Renal cortical epithelial cell (primary cell): ENCODE data around the gene DENND2A. TPM values are rescaled to one million over a fixed set of nuclear protein-coding genes. Genes with fewer than 3 reads are reported as not detected.
"Not testable (repeated sequence)": the region's sequence is repeated elsewhere in the genome, so short reads cannot be mapped to it uniquely, and the experiment has no call there.

Source experiments
- DNase-seq: peaks from one replicate; pipeline ENCODE4 v3.0.0-alpha.2; 2011; ENCODE audit warnings: low read depth
- total RNA-seq: library from RNA; depleted of rRNA; stranded (reverse); fragments of >200 nt; gene quantifications from 2 replicates; pipeline ENCODE4 v1.2.3, GENCODE V29; 2014

The DENND2A gene
- total RNA-seq, 1 donor from 2014 or later, result 67.9 TPM

DNA sequence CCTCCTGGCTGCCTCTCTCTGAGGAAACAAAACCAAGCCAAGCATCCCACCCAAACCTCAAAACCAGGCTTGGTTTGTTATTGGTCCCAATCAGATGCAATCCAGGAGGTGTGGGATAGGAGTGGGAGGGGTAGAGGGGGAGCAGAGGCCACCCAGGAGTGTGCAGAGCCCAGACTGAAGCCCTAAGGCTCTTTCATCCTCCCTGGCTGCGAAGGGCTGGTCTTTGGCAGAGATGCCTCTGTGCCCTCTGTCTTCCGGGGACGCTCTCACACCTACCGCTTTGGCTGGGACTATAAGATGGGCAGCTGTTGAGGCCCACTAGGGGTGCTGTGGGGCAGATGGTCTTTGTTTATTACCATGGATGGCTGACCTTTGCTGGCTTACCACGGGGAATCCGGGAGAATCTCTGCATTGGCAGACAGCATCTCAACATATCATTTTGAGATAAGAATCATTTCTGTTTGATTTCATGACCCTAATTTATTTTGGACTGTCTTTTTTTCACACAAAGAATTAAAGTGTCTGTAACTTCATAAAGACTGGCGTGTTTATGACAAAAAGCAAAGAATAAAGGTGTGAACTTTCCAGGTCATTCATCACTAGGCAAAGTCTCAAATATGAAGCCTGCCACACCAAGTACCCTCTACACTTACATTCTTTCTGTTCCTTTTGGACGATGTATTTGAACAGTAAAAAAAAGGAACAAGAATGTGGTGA is 6.5 kb upstream of the DENND2A start:
- DNase-seq, result peak; percentile 48

DNA sequence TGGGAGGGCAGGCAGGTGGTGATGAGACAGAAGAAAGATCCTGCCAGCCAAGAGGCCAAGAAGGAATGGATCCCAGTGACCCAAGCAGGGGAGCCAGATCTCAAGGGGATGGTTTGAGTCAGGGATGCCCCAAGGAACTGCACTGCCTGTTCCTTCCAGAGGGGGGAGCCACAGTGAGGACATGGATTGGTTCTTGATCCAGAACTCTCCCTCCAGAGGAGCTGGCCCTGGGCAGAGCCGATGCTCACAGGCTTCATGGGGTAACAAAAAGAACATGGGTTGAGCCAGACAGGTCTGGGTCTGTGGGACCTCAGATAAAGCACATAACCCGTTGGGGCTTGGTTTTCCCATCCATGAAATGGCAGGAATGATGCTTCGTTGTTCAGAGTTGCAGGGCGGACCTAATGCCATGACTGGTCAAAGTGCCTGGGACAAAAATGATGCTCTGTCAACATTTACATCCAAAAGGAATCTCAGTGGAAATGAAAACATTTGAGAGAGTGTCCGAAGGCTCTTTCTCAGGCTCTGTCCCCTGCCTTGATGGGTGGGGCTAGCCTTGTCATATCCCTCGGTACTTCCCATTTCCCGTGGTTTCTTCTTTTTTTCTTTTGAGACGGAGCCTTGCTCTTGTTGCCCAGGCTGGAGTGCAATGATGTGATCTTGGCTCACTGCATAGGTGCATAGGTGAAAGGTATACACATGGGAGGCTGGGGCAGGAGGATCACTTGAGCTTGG is 4.7 kb upstream of the DENND2A start:
- DNase-seq, result no peak

DNA sequence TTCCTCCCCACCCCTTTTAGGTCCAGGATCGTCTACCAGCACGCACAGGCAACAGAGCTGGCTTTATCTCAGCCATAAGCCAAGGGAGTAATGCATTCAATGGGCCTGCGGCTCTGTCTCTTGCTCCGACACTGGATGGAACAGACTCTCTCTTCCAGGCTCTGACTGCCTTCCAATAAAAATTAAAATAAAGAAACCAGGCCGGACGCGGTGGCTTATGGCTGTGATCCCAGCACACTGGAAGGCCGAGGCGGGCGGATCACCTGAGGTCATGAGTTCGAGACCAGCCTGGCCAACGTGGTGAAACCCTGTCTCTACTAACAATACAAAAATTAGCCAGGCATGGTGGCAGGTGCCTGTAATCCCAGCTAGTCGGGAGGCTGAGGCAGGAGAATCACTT is 4.1 kb upstream of the DENND2A start:
- DNase-seq, result not testable (repeated sequence)

DNA sequence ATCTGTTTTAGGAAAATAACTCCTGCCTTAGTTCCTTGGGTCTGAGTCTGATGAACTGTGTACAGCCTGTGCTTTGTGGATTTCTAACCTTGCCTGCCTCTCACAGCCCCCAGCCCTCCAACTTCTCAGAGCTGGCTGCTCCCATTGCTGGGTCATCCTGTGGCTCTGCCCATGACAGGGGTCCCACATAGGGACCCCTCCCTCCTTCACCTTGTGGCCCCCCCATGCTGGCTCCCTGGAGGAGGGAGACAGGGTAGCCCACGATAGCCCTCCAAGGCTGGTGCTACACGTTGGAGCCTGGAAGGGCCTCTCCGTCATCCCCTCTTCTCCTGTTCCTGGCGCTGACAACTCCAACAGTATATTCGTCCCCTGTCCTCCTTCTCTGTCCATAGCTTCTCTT is 2.8 kb upstream of the DENND2A start:
- DNase-seq, result no peak

DNA sequence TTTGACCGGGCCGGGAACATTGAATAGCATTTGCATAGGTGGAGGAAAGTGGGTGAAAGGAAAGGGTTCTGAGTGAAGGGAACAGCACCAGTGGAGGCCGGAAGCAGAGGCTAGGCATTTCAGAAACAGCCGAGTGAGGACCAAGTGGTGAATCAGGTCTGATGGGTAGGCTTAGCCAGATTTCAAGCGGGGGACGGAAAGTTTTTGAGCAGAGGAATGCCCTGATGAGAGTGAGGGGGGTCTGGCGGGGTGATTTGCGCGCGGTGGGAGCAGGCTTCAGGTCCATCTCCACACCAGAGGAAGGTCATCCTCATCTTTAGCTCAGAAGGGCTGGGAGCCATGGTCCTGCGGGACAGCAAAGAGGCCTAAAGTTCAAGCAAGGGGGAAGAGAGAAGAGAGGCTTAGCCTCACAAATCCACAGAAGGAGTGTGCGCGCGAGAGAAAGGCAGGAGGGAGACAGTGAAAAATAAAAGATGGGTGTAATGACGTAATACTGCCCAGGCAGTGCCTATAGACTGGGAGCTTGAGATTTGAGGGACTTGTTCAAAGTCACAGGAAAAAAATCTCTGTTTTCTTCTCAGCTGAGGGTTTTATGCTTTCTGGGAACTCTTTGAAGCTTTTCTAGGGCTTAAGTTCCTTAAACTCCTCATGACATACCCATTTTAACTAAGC is 1.0 kb upstream of the DENND2A start:
- DNase-seq, result no peak

DNA sequence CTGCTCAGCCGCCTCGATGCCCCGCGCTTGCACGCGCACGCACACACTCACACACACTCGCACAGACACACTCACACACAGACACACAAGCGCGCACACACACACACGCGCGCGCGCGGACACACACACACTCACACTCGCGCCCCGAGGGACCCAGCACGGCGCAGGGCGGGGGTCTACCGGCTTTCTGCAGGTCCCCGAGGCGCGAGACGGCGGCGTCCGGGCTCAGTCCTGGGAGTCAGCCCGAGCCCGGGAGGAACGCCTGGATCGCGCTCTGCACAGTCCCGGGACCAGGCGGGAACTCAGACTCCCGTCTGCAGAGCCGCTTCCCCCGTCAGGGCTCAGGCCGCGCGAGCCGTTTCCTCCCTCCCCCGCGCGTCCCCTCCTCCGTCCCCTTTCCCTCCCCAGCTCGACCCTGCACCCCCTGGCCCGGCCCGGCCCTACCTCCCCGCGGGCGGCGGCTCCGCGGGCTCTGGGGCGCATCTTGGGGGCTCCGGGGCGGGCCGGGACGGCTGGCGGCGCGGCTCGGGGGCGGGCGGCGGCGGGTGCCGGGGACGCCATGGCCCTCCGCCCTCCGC is 464 bp downstream of the DENND2A start:
- DNase-seq, result no peak

DNA sequence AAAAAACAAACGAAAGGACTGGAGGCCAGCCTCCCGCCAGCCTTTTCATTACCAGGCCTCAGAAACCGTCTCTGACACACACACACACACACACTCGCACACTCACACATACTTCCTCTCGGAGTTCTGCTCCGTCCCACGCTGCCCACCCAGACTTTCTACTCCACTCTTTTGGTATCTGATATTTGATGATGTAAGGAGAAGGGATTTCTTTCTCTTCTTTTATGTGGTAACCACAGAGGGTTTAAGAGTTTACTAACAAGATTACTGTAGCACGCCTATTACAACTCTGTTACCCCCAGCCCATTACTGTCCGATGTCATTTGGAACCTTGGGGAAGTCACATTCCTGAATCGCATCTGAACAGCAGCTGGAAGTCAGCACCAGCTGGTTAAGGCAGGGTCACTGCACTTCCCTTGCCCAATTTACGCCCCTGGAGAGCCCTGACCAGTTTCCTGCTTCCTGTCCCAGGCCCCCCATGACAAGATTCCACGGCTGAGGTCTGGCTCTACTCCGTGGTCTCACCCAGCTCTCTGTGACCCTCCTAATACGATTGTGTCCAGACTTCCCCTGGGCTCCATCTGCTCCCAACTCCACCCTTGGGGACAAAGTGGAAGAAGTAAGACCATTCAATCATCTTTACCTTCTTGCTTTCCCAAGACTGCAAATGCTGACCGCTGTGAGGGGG is 1.1 kb downstream of the DENND2A start:
- no peak for DNase-seq

DNA sequence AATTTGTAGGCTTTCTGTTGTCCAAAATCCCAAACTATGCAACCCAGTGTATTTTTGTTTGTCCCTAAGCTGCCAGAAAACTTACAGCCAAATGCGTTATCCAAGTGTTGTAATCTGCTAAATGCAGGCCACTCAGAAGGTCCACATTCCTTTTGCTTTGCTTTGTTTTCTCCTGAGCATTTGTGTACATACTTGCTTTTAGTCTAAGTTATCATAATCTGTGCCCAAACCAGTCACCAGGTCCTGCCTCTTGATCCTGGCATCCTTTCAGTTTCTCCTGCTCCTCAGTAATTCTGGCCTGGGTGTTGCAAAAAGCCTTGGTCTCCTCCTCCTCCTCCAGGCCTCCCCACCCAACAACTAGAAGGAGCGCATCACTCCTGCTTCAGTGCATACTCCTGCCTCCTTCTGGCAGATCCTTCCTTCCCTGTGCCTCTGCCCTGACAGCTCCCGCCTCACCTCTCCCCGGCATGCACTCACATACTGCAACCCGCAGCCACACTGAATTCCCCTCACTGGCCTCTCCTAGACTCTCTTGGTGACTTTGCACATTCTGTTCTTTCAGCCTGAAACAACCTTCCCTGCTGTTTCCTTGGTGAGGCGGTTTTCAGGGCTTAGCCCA is 2.3 kb downstream of the DENND2A start:
- DNase-seq, result no peak

DNA sequence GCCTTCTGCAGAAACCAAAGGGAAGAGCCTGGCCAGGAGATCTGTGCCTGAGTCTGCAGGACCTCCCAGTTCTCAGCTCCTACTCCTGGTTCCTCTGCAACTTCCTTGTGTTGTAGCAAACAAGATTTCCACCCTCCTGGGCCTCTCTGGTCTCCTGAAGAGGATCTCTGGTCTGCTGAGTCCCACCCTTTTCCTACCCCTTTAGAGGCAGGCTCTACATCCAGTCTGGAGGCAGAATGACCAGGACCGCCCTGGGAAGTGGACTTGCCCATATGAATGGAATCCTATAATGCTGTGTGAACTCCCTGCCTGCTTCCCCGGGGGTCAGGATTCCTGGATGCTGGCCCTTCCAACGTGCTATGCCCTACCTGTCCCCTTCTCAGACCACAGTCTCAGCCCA is 3.2 kb downstream of the DENND2A start:
- no peak for DNase-seq

DNA sequence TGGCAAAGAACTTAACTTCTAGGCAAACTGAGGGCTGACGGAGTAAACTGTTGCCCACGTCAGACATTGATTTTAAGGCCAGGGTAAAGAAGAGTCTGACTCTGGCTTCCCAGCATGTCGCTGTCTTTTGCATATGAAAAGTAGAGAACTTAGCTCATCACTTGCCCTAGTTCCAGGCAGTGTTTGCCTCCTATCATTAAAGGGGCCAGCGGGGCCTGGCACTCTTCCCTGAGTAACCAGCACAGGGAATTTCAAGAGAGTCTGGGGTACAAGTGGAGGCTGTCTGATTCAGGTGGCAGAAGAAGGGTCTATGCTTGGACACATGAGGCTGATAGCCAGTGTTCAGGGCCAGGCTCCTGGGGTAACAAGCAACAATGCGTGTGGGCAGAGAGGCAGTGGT is 4.8 kb downstream of the DENND2A start:
- DNase-seq, result no peak

DNA sequence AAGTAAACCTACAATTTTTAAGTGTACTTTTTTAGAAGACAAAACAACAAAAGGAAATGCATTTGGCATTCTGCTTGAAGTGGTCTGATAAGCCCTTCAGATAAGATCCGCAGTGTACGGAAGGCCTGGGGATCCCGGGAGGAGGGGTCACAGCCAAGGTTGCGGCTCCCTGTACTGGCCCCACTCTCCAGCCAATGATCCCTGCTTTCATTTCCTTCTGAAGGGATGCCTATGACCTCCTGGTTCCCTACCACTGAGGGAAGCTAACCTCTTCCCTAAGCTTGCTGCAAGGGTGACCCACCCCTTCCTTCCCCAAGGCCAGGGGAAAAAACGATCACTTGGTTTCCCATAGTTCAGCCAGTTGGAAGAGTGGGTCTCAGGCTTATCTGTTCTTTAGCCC is 5.3 kb downstream of the DENND2A start:
- no peak for DNase-seq

DNA sequence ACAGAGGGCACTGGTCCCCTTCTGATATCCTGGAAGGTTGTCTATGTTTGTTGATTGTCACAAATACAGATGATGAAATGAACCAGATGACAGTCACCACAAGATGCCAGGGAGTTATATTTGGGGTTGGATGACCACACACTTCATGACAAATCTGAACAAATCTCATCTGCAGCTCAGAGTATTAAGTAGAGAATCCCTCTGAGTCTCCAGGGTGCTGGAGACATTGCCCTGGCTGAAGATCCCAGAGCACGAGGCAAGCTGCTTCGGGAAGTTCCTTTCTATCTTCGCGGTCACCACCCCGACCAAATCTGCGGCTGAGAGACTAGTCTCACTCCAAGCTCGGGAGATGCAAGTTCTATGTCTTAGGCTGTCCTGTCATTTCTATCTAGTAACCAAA is 9.0 kb downstream of the DENND2A start:
- DNase-seq, result no peak

DNA sequence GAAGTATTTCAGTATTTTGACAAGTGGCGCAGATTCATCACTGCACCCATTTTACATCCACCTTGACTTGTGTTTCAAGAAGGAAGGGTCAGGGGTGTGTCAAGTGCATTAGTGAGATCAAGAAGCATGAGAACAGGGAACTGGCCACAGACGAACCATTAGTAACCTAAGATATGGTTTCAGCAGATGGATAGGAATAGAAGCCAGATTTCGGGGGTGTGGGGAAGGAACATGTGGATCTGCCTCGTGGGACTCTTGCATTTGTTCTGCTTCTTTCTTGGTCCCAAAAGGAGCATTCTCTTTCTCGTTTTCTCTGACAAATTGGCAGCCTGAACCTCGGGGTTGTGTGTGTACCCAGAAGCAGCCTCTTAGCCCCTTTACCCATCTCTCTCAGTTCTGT is 9.6 kb downstream of the DENND2A start:
- no peak for DNase-seq

DNA sequence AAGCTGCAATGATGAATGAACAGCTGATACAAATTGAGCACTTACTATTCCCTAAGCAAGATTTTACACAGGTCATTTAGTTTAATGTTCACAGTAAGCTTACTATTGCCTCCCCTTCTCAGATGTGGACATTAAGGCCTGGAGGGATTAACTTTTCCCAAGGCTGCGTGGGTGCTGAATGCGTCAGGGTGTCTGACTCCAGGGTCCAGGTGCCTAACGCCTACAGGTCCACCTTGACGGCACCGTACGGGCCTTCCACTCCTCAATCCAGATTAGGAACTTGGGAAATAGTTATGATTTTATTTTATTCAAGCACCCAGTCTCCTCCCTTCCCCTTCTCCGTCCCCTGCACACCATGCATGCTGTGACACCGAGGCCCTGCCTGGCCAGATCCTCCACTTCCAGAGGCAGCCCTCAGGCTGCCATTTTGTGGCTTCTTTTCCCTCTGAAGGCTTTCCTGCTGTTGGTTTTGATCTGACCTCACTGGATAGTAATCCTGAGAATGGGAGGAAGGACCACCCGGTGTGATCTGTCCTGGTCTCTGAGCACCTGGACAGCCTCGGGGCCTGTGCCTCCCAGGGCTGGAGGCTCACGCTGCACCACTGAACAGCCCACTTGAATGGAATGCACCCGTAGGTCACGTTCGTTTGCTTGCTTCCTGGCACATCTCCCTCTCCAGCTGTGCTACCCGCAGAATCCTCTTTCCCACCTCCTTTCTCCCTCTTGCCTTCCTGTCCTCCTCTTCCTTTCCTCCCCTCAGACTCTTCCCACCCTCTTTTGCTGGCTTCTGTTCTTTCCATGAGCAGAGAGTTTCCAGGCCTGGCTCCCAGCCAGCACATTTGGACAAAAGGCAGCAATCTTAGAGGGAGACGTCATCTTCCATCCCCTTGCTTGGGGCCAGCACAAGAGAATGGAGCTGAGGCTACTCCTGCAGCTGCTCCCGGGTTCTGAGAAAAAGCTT is 14.4 kb downstream of the DENND2A start:
- DNase-seq, result peak; percentile 85

DNA sequence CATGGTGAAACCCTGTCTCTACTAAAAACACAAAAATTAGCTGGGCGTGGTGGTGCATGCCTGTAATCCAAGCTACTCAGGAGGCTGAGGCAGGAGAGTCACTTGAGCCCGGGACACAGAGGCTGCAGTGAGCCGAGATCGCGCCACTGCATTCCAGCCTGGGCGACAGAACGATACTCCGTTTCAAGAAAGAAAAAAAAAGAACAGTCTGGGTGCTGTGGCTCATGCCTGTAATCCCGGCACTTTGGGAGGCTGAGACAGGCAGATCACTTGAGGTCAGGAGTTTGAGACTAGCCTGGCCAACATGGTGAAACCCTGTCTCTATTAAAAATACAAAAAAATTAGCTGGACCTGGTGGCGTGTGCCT is 15.4 kb downstream of the DENND2A start:
- DNase-seq, result not testable (repeated sequence)

DNA sequence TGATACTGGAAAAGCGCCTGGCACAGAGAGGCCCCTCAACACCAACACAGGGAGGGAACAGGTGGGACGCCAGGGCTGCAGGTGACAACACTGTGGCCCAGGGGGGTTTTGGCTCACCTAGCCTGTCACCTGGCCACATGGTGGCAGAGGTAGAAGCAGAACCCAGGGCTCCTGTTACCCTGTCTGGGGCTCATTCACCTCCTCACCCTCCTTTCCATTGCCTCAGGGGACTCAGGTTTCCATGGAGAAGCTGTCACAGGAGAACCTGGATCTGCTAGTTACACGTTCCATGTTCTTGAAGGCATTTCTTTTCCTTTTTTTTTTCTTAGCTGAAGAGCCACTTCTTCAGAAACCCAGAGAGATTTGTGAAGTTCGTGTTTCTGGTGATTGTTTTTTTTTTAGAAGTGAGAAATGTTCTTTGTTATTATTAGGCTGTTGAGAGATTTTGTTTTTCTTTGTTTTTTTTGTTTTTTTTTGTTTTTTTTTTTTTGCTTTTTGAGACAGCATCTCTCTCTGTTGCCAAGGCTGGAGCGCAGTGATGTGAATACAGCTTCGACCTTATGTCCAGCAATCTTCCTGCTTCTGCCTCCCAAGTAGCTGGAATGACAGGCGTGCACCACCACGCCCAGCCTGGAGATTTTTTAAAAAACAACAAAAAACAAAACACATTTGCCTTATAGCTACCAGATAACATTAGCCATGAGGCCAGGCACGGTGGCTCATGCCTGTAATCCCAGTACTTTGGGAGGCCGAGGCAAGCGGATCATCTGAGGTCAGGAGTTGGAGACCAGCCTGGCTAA is 16.0 kb downstream of the DENND2A start:
- DNase-seq, result peak; percentile 67

DNA sequence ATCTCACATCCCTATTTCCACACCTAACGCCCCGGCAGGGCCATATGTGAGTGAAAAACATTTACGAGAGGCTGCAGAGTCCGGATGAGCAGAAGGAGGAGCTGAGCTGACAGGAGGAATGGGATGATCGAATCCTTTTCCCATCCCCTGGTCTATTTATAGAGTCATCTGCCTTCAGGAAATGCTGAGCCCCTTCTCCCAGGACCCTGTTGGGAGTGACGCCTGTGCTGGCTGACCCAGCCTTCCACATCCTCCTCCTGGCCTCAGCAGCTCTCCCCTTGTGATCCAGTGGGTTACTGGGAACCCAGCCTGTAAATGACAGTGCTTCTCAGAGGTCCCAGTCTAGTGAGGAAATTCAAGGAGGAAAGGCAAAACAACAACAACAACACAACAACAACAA is 16.6 kb downstream of the DENND2A start:
- DNase-seq, result no peak

DNA sequence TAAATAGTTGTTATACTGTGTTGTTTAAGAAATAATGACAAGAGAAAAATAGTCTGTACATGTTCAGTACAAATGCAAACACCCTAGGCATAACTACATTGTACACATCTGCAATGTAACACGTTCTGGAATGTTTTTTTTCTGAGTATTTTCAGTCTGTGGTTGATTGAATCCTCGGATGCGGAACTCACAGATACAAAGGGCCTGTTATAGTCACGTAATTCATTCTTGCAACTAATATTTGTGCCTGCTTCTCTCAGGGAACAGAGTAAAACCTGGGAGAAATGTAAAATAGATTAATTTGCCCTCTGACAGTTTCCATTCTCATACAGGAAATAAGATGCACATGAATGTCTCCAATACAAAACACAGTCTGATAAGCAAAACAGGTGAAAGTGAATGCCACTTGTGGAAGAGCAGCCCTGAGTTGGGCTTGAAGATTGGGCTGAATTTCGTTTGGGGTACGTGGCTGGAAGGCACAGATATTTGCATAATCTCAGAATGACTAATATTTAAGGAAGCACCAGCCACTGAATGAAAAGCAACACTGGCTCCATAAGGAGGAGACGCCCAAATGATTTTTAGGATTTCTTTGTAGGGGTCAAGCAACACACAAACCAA is 19.1 kb downstream of the DENND2A start:
- no peak for DNase-seq

DNA sequence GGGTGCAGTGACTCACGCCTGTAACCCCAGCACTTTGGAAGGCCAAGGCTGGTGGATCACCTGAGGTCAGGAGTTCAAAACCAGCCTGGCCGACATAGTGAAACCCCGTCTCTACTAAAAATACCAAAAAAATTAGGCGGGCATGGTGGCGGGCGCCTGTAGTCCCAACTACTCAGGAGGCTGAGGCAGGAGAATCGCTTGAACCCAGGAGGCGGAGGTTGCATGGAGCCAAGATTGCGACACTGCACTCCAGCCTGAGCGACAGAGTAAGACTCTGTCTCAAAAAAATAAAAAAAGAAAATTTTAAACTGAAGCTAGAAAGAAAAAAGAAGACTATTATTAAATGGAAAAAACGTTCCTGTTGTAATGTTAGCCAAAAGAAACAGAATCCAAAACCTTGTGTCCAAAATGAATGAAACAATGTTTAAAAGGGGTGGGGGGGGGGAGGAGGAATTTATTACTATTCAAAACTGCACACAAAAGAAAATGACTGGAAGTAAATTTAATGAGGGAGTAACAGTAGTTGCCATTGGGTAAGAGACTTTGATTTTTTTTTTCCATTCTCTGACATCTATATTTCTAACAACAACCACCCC is 20.6 kb downstream of the DENND2A start:
- not testable (repeated sequence) for DNase-seq
